Heart left ventricle (tissue), 16 donors: ENCODE measurements around the gene P4HTM. TPM values are rescaled to one million over a fixed set of nuclear protein-coding genes. Genes with fewer than 3 reads are reported as not detected.

Experiments
- ATAC-seq, 4 donors: fragments of 200-7000 bp; cut with Tn5 transposase; one replicate each; pipeline ENCODE4 v1.9.1; 2020 to 2022; ENCODE audit warnings: moderate library complexity in 4 of 4, mild to moderate bottlenecking in 3 of 4, moderate number of reproducible peaks in 1 of 4
- DNase-seq, 5 donors: peaks; one replicate each; pipeline ENCODE4 v3.0.0-alpha.2; 2020
- H3K27ac ChIP-seq, 12 donors: fragments of 200-600 bp; sonication (generic) in 4 of 12; one replicate each; pipeline versions ENCODE4 v1.5.0 to v1.8.0; 2016 to 2022; ENCODE audit warnings: mild to moderate bottlenecking in 2 of 12
- H3K27me3 ChIP-seq, 9 donors: fragments of 200-600 bp; sonication (generic) in 2 of 9; one replicate each; pipeline versions ENCODE4 v1.5.1 to v1.8.0; 2016 to 2022; ENCODE audit warnings: mild to moderate bottlenecking in 3 of 9
- H3K36me3 ChIP-seq, 9 donors: fragments of 200-600 bp; sonication (generic) in 2 of 9; one replicate each; pipeline versions ENCODE4 v1.5.0 to v1.8.0; 2018 to 2022; ENCODE audit warnings: mild to moderate bottlenecking in 2 of 9
- H3K4me1 ChIP-seq, 12 donors: fragments of 200-600 bp; sonication (generic) in 4 of 12; one replicate each; pipeline versions ENCODE4 v1.5.0 to v1.8.0; 2016 to 2022; ENCODE audit warnings: mild to moderate bottlenecking in 3 of 12
- H3K4me3 ChIP-seq, 12 donors: fragments of 200-600 bp; sonication (generic) in 4 of 12; one replicate each; pipeline versions ENCODE4 v1.5.0 to v1.8.0; 2017 to 2022; ENCODE audit warnings: mild to moderate bottlenecking in 9 of 12, moderate library complexity in 4 of 12
- H3K9me3 ChIP-seq, 12 donors: fragments of 200-600 bp; sonication (generic) in 4 of 12; one replicate each; pipeline versions ENCODE4 v1.5.0 to v1.8.0; 2016 to 2022; ENCODE audit warnings: mild to moderate bottlenecking in 1 of 12
- CTCF ChIP-seq, 12 donors: fragments of 200-600 bp; sonication (generic) in 4 of 12; IDR thresholded peaks; one replicate each; pipeline versions ENCODE4 v1.5.0 to v1.8.0; 2018 to 2022; ENCODE audit warnings: antibody characterized with exemption in 12 of 12, mild to moderate bottlenecking in 5 of 12
- POLR2A ChIP-seq, 2 donors: fragments of 450-650 bp; IDR thresholded peaks; one replicate each; pipeline ENCODE4 v1.6.1; 2017; ENCODE audit warnings: antibody characterized with exemption in 2 of 2, mild to moderate bottlenecking in 2 of 2, moderate library complexity in 2 of 2
- WGBS, 4 donors: extraction: QIAGEN DNeasy Blood & Tissue Kit in 2 of 4; methylation state at CpG; one replicate each; pipeline versions ENCODE4 v1.1.5 to v1.1.7; 2013 to 2018; 5-methylcytosine and 5-hydroxymethylcytosine counted together
- intact Hi-C, 10 donors: fragments of 100-400 bp; cut with DNase I; formaldehyde crosslinking; loops; one replicate each; pipeline versions ENCODE4 v1.11.1 to v1.14.2; 2022
- polyA plus RNA-seq, 2 donors: library from polyadenylated mRNA; stranded (reverse); fragments of 200-250 nt; gene quantifications; one replicate each; pipeline ENCODE4 v1.2.3, GENCODE V29; 2013
- total RNA-seq, 9 donors: library from RNA; depleted of rRNA in 2 of 9; stranded (reverse); fragments of >200 nt in 2 of 9; fragmentation: NEBNext Ultra II Directional in 3 of 9; extraction: Animal tissue kit (Norgen Biotek cat#: 25700) in 3 of 9; gene quantifications; one replicate each; pipeline versions ENCODE4 v1.1.0 to v1.2.4, GENCODE V29; 2016 to 2023
- donor health status: ischemic (EF 13 %, LVEDD 7.1; RV severe dilation, severe dysfunction).
- donor health status: healthy with polysubstance abuse.
- donor health status: DM: no; HTN: yes; CAD: no.
- donor health status: DM: no; HTN: no; CAD: no.
- donor health status: ischemic (EF 25% LVEDD 6.9; RV normal size, moderate dysfunction).
- donor health status: ischemic (EF 25% LVEDD 5.7; RV mildly dilated, moderate dysfunction).
- donor health status: healthy.
- donor health status: DM: yes; HTN: yes; CAD: no.
- donor health status: ischemic (EF 35%, LVEDD 5.7; RV mildly dilated, moderate dysfunction).
- donor health status: nonischemic (EF 11% LVEDD 7.7; RV severe dilation, severe dysfunction).
- donor health status: DM: yes; HTN: yes; CAD: no.
- donor health status: PGD.
- donor health status: ischemic (EF 29% LVEDD 5.4; RV normal size, mild dysfunction).
- donor health status: nonischemic (EF 23%, LVEDD 6.1; RV moderate dilation, normal function).

P4HTM gene
- total and polyA plus RNA-seq, 11 donors: 19.0 to 42.7 (median 33.9) TPM

- no peaks in the 10 kb centered on the region for H3K9me3 ChIP-seq
- intact Hi-C loops: loop anchor here in 3 of 10 donors (10.0 kb wide), 2 partner anchors 112 to 462 kb away; partner anchors contain the start of gene QRICH1 (in 1 of the 3)
- no peak overlapping the region for H3K4me3 ChIP-seq
- DNase-seq: no peak
- TF ChIP-seq CTCF (IDR thresholded peaks at IDR 0.05): no peak
- TF ChIP-seq POLR2A (IDR thresholded peaks at IDR 0.05): no peak
- no peak overlapping the region for H3K27ac ChIP-seq
- H3K27me3 ChIP-seq: no peaks in the 10 kb centered on the region
- H3K36me3 ChIP-seq: peaks cover 2 to 92% (median 85%) of the 10 kb centered on the region in 9 donors
- 73 to 94% (median 82%) methylated on average over 2 to 5 of the region's 5 CpGs for WGBS, 4 donors
- no peak for ATAC-seq
- H3K4me1 ChIP-seq: peaks cover 0 to 8% (median under 1%) of the 10 kb centered on the region in 12 donors
Observed at GRCh38 chr3:48982686-48983085, 7.4 kb upstream of the P4HTM start.

DNA sequence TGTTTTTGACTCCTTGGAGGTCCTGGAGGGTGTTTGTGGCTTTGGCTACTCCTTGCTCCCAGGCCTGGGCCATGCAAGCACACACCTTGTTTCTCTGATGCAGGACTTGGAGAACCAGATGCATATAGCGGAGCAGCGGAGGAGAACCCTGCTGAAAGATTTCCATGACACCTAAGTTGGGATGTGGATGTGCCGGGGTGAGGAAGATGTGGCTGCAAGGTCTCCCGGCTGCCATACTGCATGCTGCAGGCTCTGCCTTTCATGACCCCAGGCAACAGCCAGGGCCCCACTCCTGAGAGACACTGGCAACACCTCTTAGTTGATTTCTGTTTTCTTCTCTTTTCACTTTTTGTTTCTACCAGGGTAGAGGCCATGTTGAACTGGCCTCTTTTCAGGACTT is 6.9 kb upstream of the P4HTM start:
- Histone ChIP-seq H3K9me3 (no peaks in the 10 kb centered on the region), H3K4me3 (no peak overlapping the region), H3K36me3 (peaks cover 2 to 88% (median 81%) of the 10 kb centered on the region in 9 donors), H3K27ac (no peak overlapping the region), H3K4me1 (peaks cover 0 to 10% (median 2%) of the 10 kb centered on the region in 12 donors), H3K27me3 (no peaks in the 10 kb centered on the region)
- no peak for ATAC-seq
- intact Hi-C loops: loop anchor here in 3 of 10 donors (10.0 kb wide), 2 partner anchors 112 to 462 kb away; partner anchors contain the start of gene QRICH1 (in 1 of the 3)
- DNase-seq: no peak
- WGBS, 4 donors: 82 to 95% (median 86%) methylated on average over 4 of the region's 4 CpGs
- no peak for TF ChIP-seq CTCF (IDR thresholded peaks at IDR 0.05)

DNA sequence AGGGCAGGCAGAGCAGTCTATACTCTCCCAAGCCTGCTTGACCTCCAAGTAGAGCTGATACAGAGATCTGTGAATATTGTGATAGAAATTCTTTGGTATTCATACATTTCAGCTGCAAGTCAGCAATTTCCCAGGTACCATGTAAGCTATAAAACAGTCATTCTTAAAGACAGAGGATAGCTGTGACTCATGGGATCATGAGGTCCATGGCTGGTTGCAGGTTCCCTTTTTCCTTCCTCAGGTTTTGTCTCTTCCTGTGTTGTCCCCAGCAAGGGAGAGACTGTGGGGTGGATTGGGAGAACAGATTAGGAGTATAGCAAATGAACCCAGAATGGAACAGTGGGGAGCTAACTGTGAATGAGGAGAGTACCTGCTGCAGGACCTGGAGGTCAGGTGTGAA is 5.4 kb upstream of the P4HTM start:
- H3K27ac ChIP-seq: no peak overlapping the region
- no peaks in the 10 kb centered on the region for H3K27me3 ChIP-seq
- H3K4me1 ChIP-seq: peaks cover 0 to 19% (median 11%) of the 10 kb centered on the region in 12 donors
- DNase-seq (no peak), ATAC-seq (no peak)
- H3K9me3 ChIP-seq: no peaks in the 10 kb centered on the region
- intact Hi-C loops: loop anchor here in 6 of 10 donors (5.0 to 10.0 kb wide), 3 partner anchors 110 to 463 kb away; partner anchors contain the start of gene QRICH1 (in 1 of the 6)
- TF ChIP-seq POLR2A (IDR thresholded peaks at IDR 0.05) (no peak), CTCF (IDR thresholded peaks at IDR 0.05) (no peak)
- H3K4me3 ChIP-seq: no peak overlapping the region
- H3K36me3 ChIP-seq: peaks cover 0 to 74% (median 67%) of the 10 kb centered on the region in 9 donors

DNA sequence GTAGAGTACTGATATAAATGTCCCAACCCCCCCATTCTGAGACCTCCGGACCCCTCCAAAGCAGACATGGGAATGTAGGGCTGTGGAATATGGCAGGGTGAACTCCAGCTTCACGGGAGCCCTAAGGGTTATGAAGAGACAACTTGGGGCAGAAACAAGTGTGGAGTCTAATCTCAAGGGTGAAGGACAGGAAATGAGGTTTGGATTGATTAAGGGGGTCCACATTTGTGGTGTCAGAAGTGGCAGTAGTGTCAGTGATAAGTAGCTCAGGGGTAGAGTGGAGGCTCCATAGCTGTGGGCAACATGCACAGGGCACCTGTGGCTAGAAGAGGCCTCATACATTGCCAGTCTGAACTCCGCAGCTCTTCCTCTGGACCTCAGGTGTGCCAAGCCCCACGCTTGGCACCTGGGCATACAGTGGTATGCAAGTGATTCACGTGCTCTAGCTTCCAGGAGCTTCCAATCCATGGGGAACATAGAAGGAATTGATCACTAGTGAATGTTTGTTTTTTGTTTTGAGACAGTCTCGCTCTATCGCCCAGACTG is 4.1 kb upstream of the P4HTM start:
- TF ChIP-seq CTCF (IDR thresholded peaks at IDR 0.05): no peak
- TF ChIP-seq POLR2A (IDR thresholded peaks at IDR 0.05): no peak
- H3K36me3 ChIP-seq: peaks cover 0 to 61% (median 55%) of the 10 kb centered on the region in 9 donors

More for the DNA sequence above, 4.1 kb upstream of the P4HTM start:
- no peak for DNase-seq
- peaks cover 0 to 25% (median 11%) of the 10 kb centered on the region in 12 donors for H3K4me1 ChIP-seq
- H3K4me3 ChIP-seq: no peak overlapping the region
- ATAC-seq: no peak
- H3K9me3 ChIP-seq: no peaks in the 10 kb centered on the region
- 84 to 92% (median 91%) methylated on average over 7 of the region's 7 CpGs for WGBS, 4 donors
- intact Hi-C loops: loop anchor here in 6 of 10 donors (5.0 to 10.0 kb wide), 3 partner anchors 109 to 461 kb away; partner anchors contain the start of gene QRICH1 (in 1 of the 6)
- H3K27me3 ChIP-seq: no peaks in the 10 kb centered on the region
- no peak overlapping the region for H3K27ac ChIP-seq
